ENCODE results near the gene AGBL4. TPM values are rescaled to one million over a fixed set of nuclear protein-coding genes. Genes with fewer than 3 reads are reported as not detected.
A peak's percentile ranks its signal among the peaks of the same experiment; 100 is the strongest.

The AGBL4 gene
- total and polyA plus RNA-seq, 2 of the 13 experiments (the other 11 are each of a cell fraction or from before 2014, with no cell fraction given) = not detected

- TF ChIP-seq ZNF546 (CRISPR knock-in tag; conservative IDR thresholded peaks at IDR 0.05) (no peak), TEAD3 (CRISPR knock-in tag; optimal IDR thresholded peaks at IDR 0.05; ENCODE audit: borderline replicate concordance) (peak; percentile 13), FOXO1 (CRISPR knock-in tag; IDR thresholded peaks at IDR 0.05) (peak; percentile 29; the same call in 1 of the 2 replicates), ETV6 (CRISPR knock-in tag; conservative IDR thresholded peaks at IDR 0.05) (peak; percentile 74; the same call in 1 of the 2 replicates), TFDP2 (CRISPR knock-in tag; IDR thresholded peaks at IDR 0.05) (no peak), ZNF407 (CRISPR knock-in tag; IDR thresholded peaks at IDR 0.05; ENCODE audit: not compliant biosample characterization) (no peak), ZBTB7A (CRISPR knock-in tag; IDR thresholded peaks at IDR 0.05) (peak; percentile 54; the same call in 1 of the 2 replicates), SALL1 (CRISPR knock-in tag; IDR thresholded peaks at IDR 0.05) (peak; percentile 82), GFI1 (CRISPR knock-in tag; IDR thresholded peaks at IDR 0.05; ENCODE audit: borderline replicate concordance) (no peak), FOXJ3 (CRISPR knock-in tag; IDR thresholded peaks at IDR 0.05; ENCODE audit: borderline replicate concordance) (no peak), ZBTB8A (CRISPR knock-in tag; IDR thresholded peaks at IDR 0.05; ENCODE audit: borderline replicate concordance, low read depth) (no peak), SOX13 (IDR thresholded peaks at IDR 0.05) (no peak), SOX13 (CRISPR knock-in tag; conservative IDR thresholded peaks at IDR 0.05 in 1 of 2, IDR thresholded peaks at IDR 0.05 in 1 of 2) (0 out of 4 replicates have a peak, but pooled peaks of 1 of the 2 experiments have one; percentile 33), ZFP36L1 (CRISPR knock-in tag; IDR thresholded peaks at IDR 0.05) (no peak), ZNF121 (CRISPR knock-in tag; IDR thresholded peaks at IDR 0.05) (no peak), THAP7 (CRISPR knock-in tag; IDR thresholded peaks at IDR 0.05) (no peak), FOXA3 (CRISPR knock-in tag; IDR thresholded peaks at IDR 0.05) (peak; percentile 38; the same call in 1 of the 2 replicates)
Measured at GRCh38 chr1:48530727-48531351, 1492.9 kb downstream of the AGBL4 start (continued).
